IMR-90 (cell line): ENCODE measurements around the gene QRFP. TPM values are rescaled to one million over a fixed set of nuclear protein-coding genes. Genes with fewer than 3 reads are reported as not detected.
A peak's percentile ranks its signal among the peaks of the same experiment; 100 is the strongest.

Experiments used
- ATAC-seq: fragments of 200-7000 bp; cut with Tn5 transposase; 2 replicates; pipeline ENCODE4 v1.9.1; 2020; ENCODE audit warnings: low read depth, mild to moderate bottlenecking, moderate library complexity
- BruUV-seq: library from RNA; stranded (reverse); fragments of 400-500 nt; replicated peaks from 2 replicates; lab custom pipeline; 2021; lab: Mats Ljungman, UMichigan
- CTCF ChIA-PET: fragments of 300-600 bp; formaldehyde crosslinking; extraction: SDS; loops from one replicate; lab custom pipeline; 2021; ENCODE audit warnings: antibody characterized with exemption; lab: Yijun Ruan, JAX
- POLR2A ChIA-PET: fragments of 300-600 bp; sonication (Branson Sonifier 250); formaldehyde crosslinking; loops from one replicate; lab custom pipeline; 2022; ENCODE audit warnings: antibody characterized with exemption; ENCODE audit not compliant: unreplicated experiment; lab: Charles Lee
- DNase-seq: peaks from one replicate; pipeline ENCODE4 v3.0.0; 2013
- H2AFZ ChIP-seq: replicated peaks from 2 replicates; pipeline ENCODE3; 2013; ENCODE audit warnings: low read length, mild to moderate bottlenecking; ENCODE audit not compliant: poor library complexity
- H2AK5ac ChIP-seq: 2 replicates; pipeline ENCODE4 v1.6.1; 2013; ENCODE audit warnings: low read depth, low read length, inconsistent platforms
- H2AK9ac ChIP-seq: replicated peaks from 2 replicates; pipeline ENCODE3; 2013; ENCODE audit warnings: mild to moderate bottlenecking, low read depth, low read length, moderate library complexity; ENCODE audit not compliant: poor library complexity
- H2BK120ac ChIP-seq: 2 replicates; pipeline ENCODE4 v1.6.1; 2013; ENCODE audit warnings: low read depth, low read length, inconsistent platforms
- H2BK15ac ChIP-seq: 3 replicates; pipeline ENCODE4 v1.6.1; 2013; ENCODE audit warnings: low read depth, low read length, inconsistent platforms
- H2BK20ac ChIP-seq: 2 replicates; pipeline ENCODE4 v1.6.1; 2013; ENCODE audit warnings: low read depth, mild to moderate bottlenecking, inconsistent platforms, low read length, moderate library complexity
- H2BK5ac ChIP-seq: 2 replicates; pipeline ENCODE4 v1.6.1; 2013; ENCODE audit warnings: mild to moderate bottlenecking, low read depth, low read length, inconsistent platforms; ENCODE audit not compliant: poor library complexity, severe bottlenecking
- H3K14ac ChIP-seq: replicated peaks from 2 replicates; pipeline ENCODE4 v1.6.1; 2013; ENCODE audit warnings: low read depth, low read length, inconsistent platforms
- H3K18ac ChIP-seq: 2 replicates; pipeline ENCODE4 v1.6.1; 2013; ENCODE audit warnings: low read depth, low read length, control low read depth
- H3K23ac ChIP-seq: 2 replicates; pipeline ENCODE4 v1.6.1; 2013; ENCODE audit warnings: low read depth, low read length, inconsistent platforms
- H3K27ac ChIP-seq: 2 replicates; pipeline ENCODE4 v1.5.1; 2013; ENCODE audit warnings: mild to moderate bottlenecking, control low read depth, low read length; ENCODE audit not compliant: insufficient read depth
- H3K27me3 ChIP-seq: 2 replicates; pipeline ENCODE4 v1.6.1; 2013; ENCODE audit warnings: low read length; ENCODE audit not compliant: control insufficient read depth, insufficient read depth
- H3K36me3 ChIP-seq: 2 replicates; pipeline ENCODE4 v1.6.1; 2013; ENCODE audit warnings: low read length, mixed read lengths; ENCODE audit not compliant: control insufficient read depth, insufficient read depth
- H3K4ac ChIP-seq: 2 replicates; pipeline ENCODE4 v1.6.1; 2013; ENCODE audit warnings: low read depth, low read length, inconsistent platforms
- H3K4me1 ChIP-seq: 2 replicates; pipeline ENCODE4 v1.6.1; 2013; ENCODE audit warnings: low read length, mixed read lengths; ENCODE audit not compliant: control insufficient read depth, insufficient read depth
- H3K4me2 ChIP-seq: 2 replicates; pipeline ENCODE4 v1.6.1; 2013; ENCODE audit warnings: low read depth, mild to moderate bottlenecking, control low read depth, low read length, moderate library complexity
- H3K4me3 ChIP-seq: 2 replicates; pipeline ENCODE4 v1.5.1; 2013; ENCODE audit warnings: low read depth, mild to moderate bottlenecking, control low read depth, low read length, moderate library complexity; ENCODE audit not compliant: insufficient read depth
- H3K56ac ChIP-seq: 2 replicates; pipeline ENCODE4 v1.6.1; 2013; ENCODE audit warnings: low read length, inconsistent platforms; ENCODE audit not compliant: insufficient read depth; ENCODE audit errors: extremely low read depth
- H3K79me1 ChIP-seq, 2 experiments: 2 replicates each; pipeline ENCODE4 v1.6.1; 2013; ENCODE audit warnings: low read length in 2 of 2, inconsistent platforms in 1 of 2, low read depth in 1 of 2
- H3K9ac ChIP-seq: 2 replicates; pipeline ENCODE4 v1.6.1; 2013; ENCODE audit warnings: low read depth, low read length, control low read depth
- H3K9me1 ChIP-seq: 2 replicates; pipeline ENCODE4 v1.6.1; 2013; ENCODE audit warnings: low read length, inconsistent platforms; ENCODE audit not compliant: insufficient read depth
- H3K9me3 ChIP-seq: 2 replicates; pipeline ENCODE4 v1.6.1; 2013; ENCODE audit warnings: low read length; ENCODE audit not compliant: control insufficient read depth, insufficient read depth
- H4K20me1 ChIP-seq: 2 replicates; pipeline ENCODE4 v1.6.1; 2013; ENCODE audit warnings: low read length, inconsistent platforms; ENCODE audit not compliant: insufficient read depth
- H4K5ac ChIP-seq: 2 replicates; pipeline ENCODE4 v1.6.1; 2013; ENCODE audit warnings: mild to moderate bottlenecking, low read depth, low read length, control low read depth
- H4K8ac ChIP-seq, 2 experiments: 2 replicates each; pipeline ENCODE4 v1.6.1; 2013; ENCODE audit warnings: low read depth in 2 of 2, low read length in 2 of 2, control low read depth in 1 of 2, inconsistent platforms in 1 of 2
- H4K91ac ChIP-seq: 2 replicates; pipeline ENCODE4 v1.6.1; 2013; ENCODE audit warnings: low read depth, low read length, inconsistent platforms; ENCODE audit not compliant: insufficient read depth
- BHLHE40 ChIP-seq: fragments of 150-350 bp; IDR thresholded peaks from 2 replicates; pipeline ENCODE4 v1.6.1; 2016; ENCODE audit warnings: mild to moderate bottlenecking, low read depth, low read length
- CEBPB ChIP-seq: IDR thresholded peaks from 2 replicates; pipeline ENCODE4 v1.6.1; 2012; ENCODE audit warnings: low read depth, low read length, improper control_type of control experiment
- CTCF ChIP-seq: conservative IDR thresholded peaks from 2 replicates; pipeline ENCODE4 v1.5.1; 2012; ENCODE audit warnings: mild to moderate bottlenecking, low read depth, low read length, improper control_type of control experiment
- ELK1 ChIP-seq: fragments of 150-350 bp; IDR thresholded peaks from 2 replicates; pipeline ENCODE4 v1.6.1; 2016; ENCODE audit warnings: low read depth, mild to moderate bottlenecking, low read length, moderate library complexity, borderline replicate concordance
- FOS ChIP-seq: fragments of 150-350 bp; IDR thresholded peaks from 2 replicates; pipeline ENCODE4 v1.6.1; 2016; ENCODE audit warnings: low read depth, low read length
- MAFK ChIP-seq: IDR thresholded peaks from 2 replicates; pipeline ENCODE4 v1.6.1; 2012; ENCODE audit warnings: low read depth, low read length, improper control_type of control experiment
- MAZ ChIP-seq: IDR thresholded peaks from 2 replicates; pipeline ENCODE4 v1.6.1; 2012; ENCODE audit warnings: low read depth, mild to moderate bottlenecking, low read length, improper control_type of control experiment, moderate library complexity, borderline replicate concordance
- MXI1 ChIP-seq: IDR thresholded peaks from 2 replicates; pipeline ENCODE4 v1.6.1; 2012; ENCODE audit warnings: low read depth, mild to moderate bottlenecking, low read length, moderate library complexity, borderline replicate concordance
- NFE2L2 ChIP-seq: fragments of 150-350 bp; IDR thresholded peaks from 2 replicates; pipeline ENCODE4 v1.6.1; 2016; ENCODE audit warnings: low read depth, mild to moderate bottlenecking, low read length
- RAD21 ChIP-seq: IDR thresholded peaks from 2 replicates; pipeline ENCODE4 v1.6.1; 2012; ENCODE audit warnings: low read length, improper control_type of control experiment
- RFX5 ChIP-seq: IDR thresholded peaks from 2 replicates; pipeline ENCODE4 v1.8.0; 2012; ENCODE audit warnings: low read depth, mild to moderate bottlenecking, low read length, moderate library complexity
- SMC3 ChIP-seq: fragments of 150-350 bp; IDR thresholded peaks from 2 replicates; pipeline ENCODE4 v1.6.1; 2016; ENCODE audit warnings: low read depth, mild to moderate bottlenecking, antibody characterized with exemption, low read length, moderate library complexity
- USF2 ChIP-seq: fragments of 150-350 bp; IDR thresholded peaks from 2 replicates; pipeline ENCODE4 v1.6.1; 2017; ENCODE audit warnings: mild to moderate bottlenecking, antibody characterized with exemption, low read length, low read depth
- WGBS, 2 experiments: methylation state at CpG; one replicate each; pipeline versions ENCODE4 v1.1.5 to v1.1.7; 2013; ENCODE audit warnings: missing lambda C conversion rate in 2 of 2; ENCODE audit not compliant: insufficient read length in 1 of 2; ENCODE audit errors: extremely low coverage in 2 of 2; 5-methylcytosine and 5-hydroxymethylcytosine counted together
- dilution Hi-C: fragments of 300-500 bp; cut with HindIII; formaldehyde crosslinking; loops from one replicate; pipeline ENCODE4 v1.14.3; 2018; ENCODE audit warnings: low sequenced_read_pairs; ENCODE audit not compliant: unreplicated experiment
- in situ Hi-C: fragments of 300-500 bp; cut with MboI; formaldehyde crosslinking; loops from 3 replicates; pipeline ENCODE4 v1.14.3; 2019; ENCODE audit warnings: low sequenced_read_pairs, inconsistent platforms, mixed read lengths
- intact Hi-C: fragments of 100-400 bp; cut with micrococcal nuclease; formaldehyde crosslinking; loops from 2 replicates; pipeline ENCODE4 v1.10.0; 2022
- polyA plus RNA-seq, 3 experiments: library from polyadenylated mRNA; depleted of rRNA; stranded (reverse); fragments of >200 nt; gene quantifications; 2 replicates each; pipeline ENCODE4 v1.2.3, GENCODE V29; 2012; ENCODE audit warnings: low replicate concordance in 1 of 3
- total RNA-seq: library from RNA; depleted of rRNA; stranded (reverse); fragments of >200 nt; gene quantifications from 2 replicates; pipeline ENCODE4 v1.2.3, GENCODE V29; 2012

The QRFP gene
- total and polyA plus RNA-seq, 2 of the 4 experiments (the other 2 are of a cell fraction): not detected

GRCh38 chr9:130893341-130894101 is 3.1 kb downstream of the QRFP start:
- TF ChIP-seq CEBPB (no peak), RFX5 (no peak), ELK1 (no peak), RAD21 (peak; percentile 30; the same call in 1 of the 2 replicates), MAZ (no peak), MXI1 (no peak), CTCF (0 out of 2 replicates have a peak, but pooled peaks have one; percentile 16), MAFK (no peak), BHLHE40 (no peak), NFE2L2 (no peak), SMC3 (no peak), FOS (no peak), USF2 (peak; percentile 11; the same call in 1 of the 2 replicates)
- no peaks in the 10 kb centered on the region for H3K9me3 ChIP-seq
- no peaks in the 10 kb centered on the region for H3K9me1 ChIP-seq
- H3K18ac ChIP-seq: no peak overlapping the region
- no peak overlapping the region for H3K14ac ChIP-seq
- no peak for DNase-seq
- BruUV-seq: no TSS peak
- H2AFZ ChIP-seq: no peak overlapping the region
- no peak overlapping the region for H2BK5ac ChIP-seq
- WGBS, 2 experiments: 81% methylated on average over 13 of the region's 34 CpGs; no CpG with 5 or more reads in 1 of the 2 experiments
- no peak overlapping the region for H3K4me2 ChIP-seq
- no peaks in the 10 kb centered on the region for H3K27me3 ChIP-seq
- no peak overlapping the region for H3K4ac ChIP-seq
- H4K91ac ChIP-seq: no peak overlapping the region
- H3K56ac ChIP-seq: no peak overlapping the region
- in situ Hi-C loops (no loop called here), dilution Hi-C loops (no loop called here), intact Hi-C loops (loop anchor here (5.0 kb wide), 3 partner anchors 44 to 154 kb away; partner anchors contain the start of gene FIBCD1)
- peaks cover 47% of the 10 kb centered on the region for H3K36me3 ChIP-seq
- H4K8ac ChIP-seq: no peak overlapping the region
- H3K9ac ChIP-seq: no peak overlapping the region
- no peak overlapping the region for H4K5ac ChIP-seq
- no peak overlapping the region for H3K23ac ChIP-seq
- peak; percentile 22; the same call in 1 of the 2 replicates for ATAC-seq
- H3K4me1 ChIP-seq: no peaks in the 10 kb centered on the region
- peak overlapping the region; percentile 60 for H2AK9ac ChIP-seq
- no peak overlapping the region for H2BK15ac ChIP-seq
- no peak overlapping the region for H3K4me3 ChIP-seq
- H2BK20ac ChIP-seq: no peak overlapping the region
- H3K27ac ChIP-seq: no peak overlapping the region
- peaks cover 0 to 9% of the 10 kb centered on the region in 2 experiments; a peak in 3 of 4 replicates for H3K79me1 ChIP-seq
- H4K20me1 ChIP-seq: peaks cover 12% of the 10 kb centered on the region
- H2BK120ac ChIP-seq: no peak overlapping the region
- ChIA-PET CTCF (interaction anchor here (0.7 to 1.0 kb wide), 2 partner anchors 39 to 105 kb away, joined by 3 to 4 read pairs; no protein-coding TSS in a partner anchor), POLR2A (no interaction called here)
- no peak overlapping the region for H2AK5ac ChIP-seq
